DOHH2 (cell line): Measurements from ENCODE around the gene SLC2A2.

Source experiments
- H3F3A ChIP-seq: fragments of 200-600 bp; sonication (generic), shearing (Covaris generic); 2 replicates; pipeline ENCODE4 v1.6.0; 2016; ENCODE audit warnings: antibody characterized with exemption, mild to moderate bottlenecking; ENCODE audit not compliant: control insufficient read depth, insufficient read depth
- H3K27ac ChIP-seq: fragments of 200-600 bp; sonication (generic); 2 replicates; pipeline ENCODE4 v1.5.1; 2014; ENCODE audit warnings: low read depth, mild to moderate bottlenecking, low read length, moderate library complexity
- H3K27me3 ChIP-seq: fragments of 200-600 bp; sonication (generic); 2 replicates; pipeline ENCODE4 v1.6.1; 2014; ENCODE audit warnings: mild to moderate bottlenecking, low read length, mixed read lengths; ENCODE audit not compliant: control insufficient read depth
- H3K36me3 ChIP-seq: fragments of 200-600 bp; sonication (generic); 2 replicates; pipeline ENCODE4 v1.6.1; 2014; ENCODE audit warnings: mild to moderate bottlenecking, low read length, moderate library complexity, mixed read lengths; ENCODE audit not compliant: control insufficient read depth
- H3K4me1 ChIP-seq: fragments of 200-600 bp; sonication (generic); 2 replicates; pipeline ENCODE4 v1.6.1; 2014; ENCODE audit warnings: mild to moderate bottlenecking, low read length, mixed read lengths; ENCODE audit not compliant: control insufficient read depth
- H3K4me2 ChIP-seq: fragments of 200-600 bp; sonication (generic); 2 replicates; pipeline ENCODE4 v1.6.0; 2014; ENCODE audit warnings: mild to moderate bottlenecking, low read length, moderate library complexity
- H3K4me3 ChIP-seq: fragments of 200-600 bp; sonication (generic); 2 replicates; pipeline ENCODE4 v1.5.1; 2014; ENCODE audit warnings: mild to moderate bottlenecking, low read length, mixed read lengths
- H3K79me2 ChIP-seq: fragments of 200-600 bp; sonication (generic); 2 replicates; pipeline ENCODE4 v1.6.1; 2014; ENCODE audit warnings: mild to moderate bottlenecking, low read length, mixed read lengths; ENCODE audit not compliant: control insufficient read depth
- H3K9me2 ChIP-seq: fragments of 200-600 bp; sonication (generic); replicated peaks from 2 replicates; pipeline ENCODE4 v1.6.1; 2014; ENCODE audit warnings: mild to moderate bottlenecking, low read length, mixed read lengths; ENCODE audit not compliant: control insufficient read depth
- H3K9me3 ChIP-seq: fragments of 200-600 bp; sonication (generic); 2 replicates; pipeline ENCODE4 v1.6.1; 2014; ENCODE audit warnings: antibody characterized with exemption, low read length, mixed read lengths; ENCODE audit not compliant: control insufficient read depth, insufficient read depth
- H4K20me1 ChIP-seq: fragments of 200-600 bp; sonication (generic); 2 replicates; pipeline ENCODE4 v1.6.0; 2014; ENCODE audit warnings: low read depth, mild to moderate bottlenecking, antibody characterized with exemption, low read length, moderate library complexity; ENCODE audit not compliant: control insufficient read depth, insufficient read depth
- EZH2phosphoT487 ChIP-seq: fragments of 200-600 bp; sonication (generic); IDR thresholded peaks from 2 replicates; pipeline ENCODE4 v1.6.1; 2017; ENCODE audit warnings: borderline replicate concordance, mild to moderate bottlenecking, antibody characterized with exemption, low read length, moderate library complexity, mixed read lengths
- TF ChIP-seq, protein P1 (sequence below): fragments of 200-600 bp; sonication (generic); IDR thresholded peaks from one replicate; pipeline ENCODE4 v1.5.1; 2014; ENCODE audit warnings: antibody characterized with exemption, mild to moderate bottlenecking, low read depth, low read length; ENCODE audit not compliant: poor library complexity, severe bottlenecking

The SLC2A2 gene

GRCh38 chr3:171066206-171066605 lies 39.7 kb upstream of the SLC2A2 start:
- TF ChIP-seq EZH2phosphoT487: no peak
- TF ChIP-seq, protein P1, sequence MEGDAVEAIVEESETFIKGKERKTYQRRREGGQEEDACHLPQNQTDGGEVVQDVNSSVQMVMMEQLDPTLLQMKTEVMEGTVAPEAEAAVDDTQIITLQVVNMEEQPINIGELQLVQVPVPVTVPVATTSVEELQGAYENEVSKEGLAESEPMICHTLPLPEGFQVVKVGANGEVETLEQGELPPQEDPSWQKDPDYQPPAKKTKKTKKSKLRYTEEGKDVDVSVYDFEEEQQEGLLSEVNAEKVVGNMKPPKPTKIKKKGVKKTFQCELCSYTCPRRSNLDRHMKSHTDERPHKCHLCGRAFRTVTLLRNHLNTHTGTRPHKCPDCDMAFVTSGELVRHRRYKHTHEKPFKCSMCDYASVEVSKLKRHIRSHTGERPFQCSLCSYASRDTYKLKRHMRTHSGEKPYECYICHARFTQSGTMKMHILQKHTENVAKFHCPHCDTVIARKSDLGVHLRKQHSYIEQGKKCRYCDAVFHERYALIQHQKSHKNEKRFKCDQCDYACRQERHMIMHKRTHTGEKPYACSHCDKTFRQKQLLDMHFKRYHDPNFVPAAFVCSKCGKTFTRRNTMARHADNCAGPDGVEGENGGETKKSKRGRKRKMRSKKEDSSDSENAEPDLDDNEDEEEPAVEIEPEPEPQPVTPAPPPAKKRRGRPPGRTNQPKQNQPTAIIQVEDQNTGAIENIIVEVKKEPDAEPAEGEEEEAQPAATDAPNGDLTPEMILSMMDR: no peak
- Histone ChIP-seq H3K4me3 (no peak overlapping the region), H3K9me2 (no peaks in the 10 kb centered on the region), H3K27ac (no peak overlapping the region), H3K36me3 (no peaks in the 10 kb centered on the region), H3F3A (no peaks in the 10 kb centered on the region), H3K79me2 (no peaks in the 10 kb centered on the region), H3K9me3 (no peaks in the 10 kb centered on the region), H3K4me1 (no peaks in the 10 kb centered on the region), H3K4me2 (no peak overlapping the region), H3K27me3 (no peaks in the 10 kb centered on the region), H4K20me1 (no peaks in the 10 kb centered on the region)

DNA sequence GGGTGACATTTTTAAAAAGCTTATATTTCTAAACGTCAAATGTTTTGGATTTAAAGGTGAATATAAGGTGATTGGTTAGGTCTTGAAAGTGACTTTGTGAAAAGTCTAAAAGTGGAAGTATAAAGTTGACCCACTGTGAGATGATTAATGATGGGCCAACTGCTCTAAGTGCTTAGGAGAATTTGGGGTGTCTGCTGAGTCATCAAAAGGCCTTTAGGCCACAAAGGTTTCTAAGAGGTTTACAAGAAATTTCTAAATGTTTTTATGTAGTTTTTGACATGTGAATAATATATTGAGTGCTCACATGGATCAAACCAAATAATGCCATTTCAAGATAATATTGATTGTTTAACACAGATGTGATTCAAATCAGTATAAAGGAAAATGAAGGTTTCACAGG lies 39.2 kb upstream of the SLC2A2 start:
- Histone ChIP-seq H3K27me3 (no peaks in the 10 kb centered on the region), H3K4me3 (no peak overlapping the region), H3K36me3 (no peaks in the 10 kb centered on the region), H3K4me2 (no peak overlapping the region), H3K9me3 (no peaks in the 10 kb centered on the region), H3K79me2 (no peaks in the 10 kb centered on the region), H3K9me2 (no peaks in the 10 kb centered on the region), H3K27ac (no peak overlapping the region), H3F3A (no peaks in the 10 kb centered on the region), H4K20me1 (no peaks in the 10 kb centered on the region), H3K4me1 (no peaks in the 10 kb centered on the region)
- no peak for TF ChIP-seq EZH2phosphoT487
- TF ChIP-seq, protein P1: no peak

DNA sequence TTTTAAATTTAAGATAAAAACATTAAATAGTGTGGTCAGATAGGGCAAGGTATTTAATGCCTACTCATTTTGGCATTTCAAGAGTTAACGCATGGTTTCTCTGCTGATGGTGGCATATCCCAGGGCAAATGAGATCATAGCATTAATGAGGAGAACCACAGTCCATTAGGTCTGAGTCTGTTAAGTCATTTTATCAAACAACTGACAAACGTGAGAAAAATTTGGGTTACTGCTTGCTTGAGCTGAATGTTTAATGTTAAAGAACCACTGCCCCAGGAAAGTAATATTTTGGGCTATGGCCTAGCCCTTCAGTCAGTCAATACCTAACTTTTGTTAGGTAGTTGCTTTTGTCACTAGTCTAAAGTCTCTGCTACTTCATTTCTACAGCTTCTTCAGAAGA lies 37.9 kb upstream of the SLC2A2 start:
- Histone ChIP-seq H3K27ac (no peak overlapping the region), H4K20me1 (no peaks in the 10 kb centered on the region), H3K4me2 (no peak overlapping the region), H3K4me1 (no peaks in the 10 kb centered on the region), H3K9me2 (no peaks in the 10 kb centered on the region), H3F3A (no peaks in the 10 kb centered on the region), H3K9me3 (no peaks in the 10 kb centered on the region), H3K4me3 (no peak overlapping the region), H3K36me3 (no peaks in the 10 kb centered on the region), H3K79me2 (no peaks in the 10 kb centered on the region), H3K27me3 (no peaks in the 10 kb centered on the region)
- TF ChIP-seq, protein P1: no peak
- TF ChIP-seq EZH2phosphoT487: no peak

DNA sequence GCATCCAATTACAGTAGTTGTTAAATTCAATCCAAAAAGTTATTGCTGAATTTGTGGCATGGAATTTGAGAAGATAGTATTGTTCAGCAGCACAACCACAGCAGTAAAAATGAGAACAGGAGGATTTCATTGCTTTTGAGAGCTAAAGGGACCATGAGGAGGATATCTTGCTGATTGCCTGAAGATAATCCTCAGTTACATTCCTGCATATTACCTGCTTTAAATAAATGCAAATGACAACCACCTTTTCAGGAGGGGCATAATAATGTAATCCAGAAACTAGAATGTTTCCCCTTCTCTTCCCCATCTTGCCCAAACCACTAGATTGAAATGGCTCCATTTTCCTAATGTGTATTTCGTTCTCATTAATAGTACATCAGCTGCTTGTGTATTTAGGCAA lies 35.2 kb upstream of the SLC2A2 start:
- Histone ChIP-seq H3K4me1 (no peaks in the 10 kb centered on the region), H3K9me3 (no peaks in the 10 kb centered on the region), H3K27me3 (no peaks in the 10 kb centered on the region), H3K27ac (no peak overlapping the region), H3K4me3 (no peak overlapping the region), H3K9me2 (no peaks in the 10 kb centered on the region), H3K36me3 (no peaks in the 10 kb centered on the region), H3F3A (no peaks in the 10 kb centered on the region), H4K20me1 (no peaks in the 10 kb centered on the region), H3K79me2 (no peaks in the 10 kb centered on the region), H3K4me2 (no peak overlapping the region)
- TF ChIP-seq, protein P1: no peak
- TF ChIP-seq EZH2phosphoT487: no peak
